Subcutaneous adipose tissue (tissue), 4 donors: Measurements from ENCODE around the gene WWOX. TPM values are rescaled to one million over a fixed set of nuclear protein-coding genes. Genes with fewer than 3 reads are reported as not detected.

Experiments
- total RNA-seq, 4 donors: library from RNA; depleted of rRNA; stranded (reverse); fragments of >200 nt; gene quantifications; one replicate each; pipeline ENCODE4 v1.1.0, GENCODE V29; 2016
- TF ChIP-seq, protein P1 (sequence below): fragments of 450-650 bp; IDR thresholded peaks from one replicate; pipeline ENCODE4 v1.5.1; 2016; ENCODE audit warnings: low read depth, mild to moderate bottlenecking, control low read depth, antibody characterized with exemption, moderate library complexity

WWOX gene
- total RNA-seq, 4 donors from 2014 or later: 31.4 to 67.8 (median 46.0) TPM

DNA sequence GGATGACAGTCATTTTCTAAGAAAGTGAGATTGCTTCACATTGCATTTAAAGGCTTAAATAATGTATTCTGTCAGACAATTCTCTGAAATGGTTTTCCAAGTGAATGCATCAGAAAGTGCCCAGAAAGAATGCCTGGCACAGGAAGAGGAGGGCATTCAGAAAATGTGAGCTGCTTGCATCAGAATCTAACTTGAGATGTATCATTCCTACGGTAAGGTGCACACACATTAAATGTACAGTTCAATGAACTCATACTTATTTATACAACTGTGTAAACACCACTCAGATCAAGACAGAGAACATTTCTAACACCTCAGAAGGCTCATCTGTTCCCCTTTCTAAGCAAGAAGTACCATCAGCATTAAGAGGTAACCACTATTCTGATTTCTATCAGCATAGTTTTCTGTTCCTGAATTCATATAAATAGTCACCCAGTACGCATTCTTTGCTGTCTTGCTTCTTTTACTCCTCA is 863.0 kb downstream of the WWOX start:
- TF ChIP-seq, protein P1, sequence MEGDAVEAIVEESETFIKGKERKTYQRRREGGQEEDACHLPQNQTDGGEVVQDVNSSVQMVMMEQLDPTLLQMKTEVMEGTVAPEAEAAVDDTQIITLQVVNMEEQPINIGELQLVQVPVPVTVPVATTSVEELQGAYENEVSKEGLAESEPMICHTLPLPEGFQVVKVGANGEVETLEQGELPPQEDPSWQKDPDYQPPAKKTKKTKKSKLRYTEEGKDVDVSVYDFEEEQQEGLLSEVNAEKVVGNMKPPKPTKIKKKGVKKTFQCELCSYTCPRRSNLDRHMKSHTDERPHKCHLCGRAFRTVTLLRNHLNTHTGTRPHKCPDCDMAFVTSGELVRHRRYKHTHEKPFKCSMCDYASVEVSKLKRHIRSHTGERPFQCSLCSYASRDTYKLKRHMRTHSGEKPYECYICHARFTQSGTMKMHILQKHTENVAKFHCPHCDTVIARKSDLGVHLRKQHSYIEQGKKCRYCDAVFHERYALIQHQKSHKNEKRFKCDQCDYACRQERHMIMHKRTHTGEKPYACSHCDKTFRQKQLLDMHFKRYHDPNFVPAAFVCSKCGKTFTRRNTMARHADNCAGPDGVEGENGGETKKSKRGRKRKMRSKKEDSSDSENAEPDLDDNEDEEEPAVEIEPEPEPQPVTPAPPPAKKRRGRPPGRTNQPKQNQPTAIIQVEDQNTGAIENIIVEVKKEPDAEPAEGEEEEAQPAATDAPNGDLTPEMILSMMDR: no peak

DNA sequence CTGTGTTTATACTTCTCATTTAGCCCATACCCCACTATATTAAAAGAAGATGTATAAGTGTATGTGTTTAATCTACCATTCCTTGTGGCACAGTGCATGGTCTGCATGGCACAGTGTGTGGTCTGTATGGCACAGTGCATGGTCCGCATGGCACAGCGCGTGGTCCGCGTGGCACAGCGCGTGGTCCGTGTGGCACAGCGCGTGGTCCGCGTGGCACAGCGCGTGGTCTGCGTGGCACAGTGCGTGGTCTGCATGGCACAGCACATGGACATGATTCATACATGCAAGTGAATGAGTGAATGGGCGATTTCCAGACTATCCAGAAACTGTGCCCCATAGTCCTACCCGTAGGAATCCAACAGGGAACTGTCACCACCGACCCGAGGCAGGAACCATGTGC is 868.5 kb downstream of the WWOX start:
- TF ChIP-seq, protein P1: no peak

DNA sequence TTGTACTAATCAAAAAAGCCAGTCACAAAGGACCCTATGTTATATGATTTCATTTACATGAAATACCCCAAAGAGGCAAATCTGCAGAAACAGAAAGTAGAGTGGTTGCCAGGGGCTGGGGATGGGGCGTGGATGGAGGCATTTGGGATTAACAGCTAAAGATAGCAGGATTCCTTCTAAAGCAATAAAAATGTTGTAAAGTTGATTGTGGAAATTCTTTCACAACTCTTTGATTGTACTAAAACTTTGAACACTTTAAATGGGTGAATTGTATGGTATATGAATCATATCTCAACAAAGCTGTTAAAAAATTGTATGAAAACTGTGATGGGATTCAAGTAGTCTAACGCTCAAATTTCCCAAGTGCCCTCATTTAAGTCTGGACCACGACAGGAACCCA is 870.3 kb downstream of the WWOX start:
- TF ChIP-seq, protein P1: no peak

DNA sequence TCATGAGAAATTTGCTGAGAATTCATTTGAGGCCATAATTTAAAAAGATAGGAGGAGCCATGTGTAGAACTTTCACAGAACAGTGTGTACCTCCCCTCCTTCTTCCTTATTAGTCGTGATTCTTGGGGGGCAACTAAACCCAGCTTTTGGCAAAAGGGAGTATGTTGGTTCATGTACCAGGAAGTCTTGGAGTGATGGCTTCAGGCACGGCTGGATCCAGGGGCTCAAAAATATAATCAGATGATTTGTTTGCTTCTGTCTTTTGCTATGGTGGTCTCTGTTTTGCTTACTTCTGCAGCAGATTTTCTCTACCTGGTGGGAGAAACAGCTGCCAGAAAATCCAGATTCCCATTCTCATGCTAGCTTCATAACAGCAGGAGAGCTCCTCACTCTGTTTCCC is 871.2 kb downstream of the WWOX start:
- TF ChIP-seq, protein P1: no peak

DNA sequence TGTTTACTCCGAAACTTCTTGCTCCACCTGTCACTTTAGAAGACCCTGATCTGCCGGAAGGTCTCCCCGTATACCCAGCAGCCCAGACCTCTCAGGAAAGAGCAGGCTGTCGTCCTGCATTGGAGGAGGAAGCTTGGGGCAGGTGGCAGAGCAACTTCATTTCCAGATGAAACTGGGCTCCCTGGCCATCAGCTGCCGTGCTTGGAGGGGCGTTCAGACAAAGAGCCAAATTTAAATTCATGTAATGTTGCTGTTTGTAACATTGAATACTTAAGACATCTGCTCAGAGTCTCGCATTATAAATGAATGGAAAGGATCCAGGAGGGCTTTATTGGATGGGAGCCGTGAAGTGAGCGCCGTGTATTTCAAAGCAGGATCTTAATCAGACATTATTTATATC is 872.6 kb downstream of the WWOX start:
- TF ChIP-seq, protein P1: no peak

DNA sequence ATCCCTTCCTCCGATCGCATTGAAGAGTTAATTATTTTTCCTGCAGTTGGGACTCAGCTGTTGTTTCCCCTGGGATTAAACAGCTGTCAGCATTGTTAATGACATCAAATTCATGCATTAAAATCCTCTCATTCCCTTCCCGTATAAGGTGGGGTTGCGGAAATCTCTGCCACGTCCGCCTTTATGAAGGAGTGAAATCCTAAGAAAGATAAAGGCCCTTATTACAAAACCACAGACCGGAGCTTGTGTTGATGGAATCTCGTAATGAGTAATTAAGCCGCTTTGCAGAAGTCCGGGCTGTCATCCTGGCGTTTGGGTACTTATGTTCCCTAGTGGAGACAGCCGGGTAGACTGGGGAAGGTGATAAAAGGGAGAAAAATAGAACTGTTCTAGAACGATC is 873.5 kb downstream of the WWOX start:
- TF ChIP-seq, protein P1: no peak

DNA sequence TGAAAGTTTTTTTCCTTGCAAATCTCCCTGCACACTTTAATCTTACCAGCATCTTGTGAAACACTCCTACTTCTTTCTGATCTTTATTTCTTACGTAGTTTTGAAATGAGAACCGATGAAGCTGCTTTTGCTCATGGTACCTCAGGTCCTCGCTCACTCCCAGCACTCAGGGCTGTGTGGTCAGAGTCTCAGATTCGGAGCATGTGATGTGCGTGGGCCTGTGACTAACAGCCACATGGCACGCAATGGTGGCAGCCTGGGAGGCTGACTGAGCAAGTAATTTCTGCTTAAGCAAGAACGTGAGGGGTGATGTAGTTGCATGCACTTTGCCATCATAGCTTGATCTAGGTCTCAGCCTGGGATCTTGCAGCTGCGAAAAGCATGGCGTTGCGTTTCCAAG is 876.8 kb downstream of the WWOX start:
- TF ChIP-seq, protein P1: no peak
